Calu3 (cell line): ENCODE measurements around the gene HSPB1. TPM values are rescaled to one million over a fixed set of nuclear protein-coding genes. Genes with fewer than 3 reads are reported as not detected.
"Not testable (repeated sequence)": the region's sequence is repeated elsewhere in the genome, so short reads cannot be mapped to it uniquely, and the experiment has no call there.

Experiments
- BruUV-seq: library from RNA; stranded (reverse); fragments of 400-500 nt; replicated peaks from 2 replicates; lab custom pipeline; 2021; lab: Mats Ljungman, UMichigan
- CTCF ChIA-PET: fragments of 300-600 bp; sonication (Branson Sonifier 250); formaldehyde crosslinking; loops from one replicate; lab custom pipeline; 2022; ENCODE audit warnings: antibody characterized with exemption; lab: Charles Lee
- DNase-seq: peaks from one replicate; pipeline ENCODE4 v3.0.0; 2022
- H3K27ac Mint-ChIP-seq: one replicate; pipeline ENCODE4 v1.8.0; 2022; ENCODE audit warnings: mixed read lengths; ENCODE audit not compliant: unreplicated experiment
- H3K27me3 Mint-ChIP-seq: one replicate; pipeline ENCODE4 v1.8.0; 2022; ENCODE audit warnings: mixed read lengths; ENCODE audit not compliant: unreplicated experiment
- H3K36me3 Mint-ChIP-seq: one replicate; pipeline ENCODE4 v1.8.0; 2022; ENCODE audit warnings: mild to moderate bottlenecking, moderate library complexity, mixed read lengths; ENCODE audit not compliant: insufficient read depth, unreplicated experiment
- H3K4me1 Mint-ChIP-seq: one replicate; pipeline ENCODE4 v1.8.0; 2022; ENCODE audit warnings: mild to moderate bottlenecking, low read depth, mixed read lengths; ENCODE audit not compliant: unreplicated experiment
- H3K4me3 Mint-ChIP-seq: one replicate; pipeline ENCODE4 v1.8.0; 2022; ENCODE audit warnings: mild to moderate bottlenecking, low read depth, moderate library complexity, mixed read lengths; ENCODE audit not compliant: unreplicated experiment
- H3K9me3 Mint-ChIP-seq: one replicate; pipeline ENCODE4 v1.8.0; 2022; ENCODE audit warnings: low read depth, mixed read lengths; ENCODE audit not compliant: unreplicated experiment
- intact Hi-C: fragments of 100-400 bp; cut with micrococcal nuclease; formaldehyde crosslinking; loops from one replicate; pipeline ENCODE4 v1.10.0; 2022; ENCODE audit not compliant: unreplicated experiment
- total RNA-seq: library from RNA; stranded (reverse); gene quantifications from 2 replicates; pipeline ENCODE4 v1.2.3, GENCODE V29; 2022
- TF ChIP-seq, protein P1 (sequence below): fragments of 200-600 bp; IDR thresholded peaks from one replicate; pipeline ENCODE4 v1.8.0; 2022; ENCODE audit warnings: antibody characterized with exemption; ENCODE audit not compliant: unreplicated experiment

Gene HSPB1
- total RNA-seq, 1 experiment from 2014 or later = 72.7 TPM

DNA sequence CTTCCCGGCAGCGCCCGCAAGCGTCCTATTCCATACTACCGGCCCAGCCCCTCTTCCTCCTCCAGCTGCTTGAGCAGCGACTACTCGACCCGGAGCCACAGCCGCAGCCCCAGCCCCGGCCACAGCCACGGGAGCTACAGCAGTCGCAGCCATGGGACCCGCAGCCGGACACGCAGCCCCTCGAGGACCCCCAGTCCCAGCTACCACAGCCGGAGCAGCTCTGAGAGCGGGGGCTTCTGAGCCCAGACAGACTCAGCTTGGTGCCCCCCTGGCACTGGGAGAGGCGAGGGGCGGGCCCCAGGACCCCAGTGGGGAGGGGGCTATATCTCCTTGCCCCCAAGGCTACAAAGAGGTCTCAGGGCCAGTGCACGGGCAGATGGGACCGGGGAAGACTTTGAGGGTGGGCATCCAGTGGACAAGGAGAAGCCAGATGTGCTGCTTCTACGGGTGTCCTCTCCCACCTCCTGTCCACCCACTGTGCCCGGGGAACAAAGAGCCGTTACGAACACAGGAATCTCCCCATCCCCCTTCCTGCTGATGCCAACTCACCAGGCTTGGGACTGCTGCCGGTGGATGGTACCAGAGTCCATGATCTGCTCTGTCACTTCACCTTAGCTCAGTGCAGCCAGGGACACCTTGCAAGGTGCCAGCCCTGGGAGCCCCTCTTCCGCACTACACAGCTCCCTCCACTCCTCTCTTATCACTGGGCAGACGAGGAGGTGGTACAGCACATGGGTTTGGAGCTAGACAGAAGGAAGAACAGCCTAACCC lies 16.7 kb upstream of the HSPB1 start:
- BruUV-seq = no TSS peak
- no peak for DNase-seq
- no peak overlapping the region for H3K27ac Mint-ChIP-seq
- CTCF ChIA-PET = no interaction called here
- peaks cover 52% of the 10 kb centered on the region for H3K27me3 Mint-ChIP-seq
- intact Hi-C loops = no loop called here
- H3K4me3 Mint-ChIP-seq = no peak overlapping the region
- TF ChIP-seq, protein P1, sequence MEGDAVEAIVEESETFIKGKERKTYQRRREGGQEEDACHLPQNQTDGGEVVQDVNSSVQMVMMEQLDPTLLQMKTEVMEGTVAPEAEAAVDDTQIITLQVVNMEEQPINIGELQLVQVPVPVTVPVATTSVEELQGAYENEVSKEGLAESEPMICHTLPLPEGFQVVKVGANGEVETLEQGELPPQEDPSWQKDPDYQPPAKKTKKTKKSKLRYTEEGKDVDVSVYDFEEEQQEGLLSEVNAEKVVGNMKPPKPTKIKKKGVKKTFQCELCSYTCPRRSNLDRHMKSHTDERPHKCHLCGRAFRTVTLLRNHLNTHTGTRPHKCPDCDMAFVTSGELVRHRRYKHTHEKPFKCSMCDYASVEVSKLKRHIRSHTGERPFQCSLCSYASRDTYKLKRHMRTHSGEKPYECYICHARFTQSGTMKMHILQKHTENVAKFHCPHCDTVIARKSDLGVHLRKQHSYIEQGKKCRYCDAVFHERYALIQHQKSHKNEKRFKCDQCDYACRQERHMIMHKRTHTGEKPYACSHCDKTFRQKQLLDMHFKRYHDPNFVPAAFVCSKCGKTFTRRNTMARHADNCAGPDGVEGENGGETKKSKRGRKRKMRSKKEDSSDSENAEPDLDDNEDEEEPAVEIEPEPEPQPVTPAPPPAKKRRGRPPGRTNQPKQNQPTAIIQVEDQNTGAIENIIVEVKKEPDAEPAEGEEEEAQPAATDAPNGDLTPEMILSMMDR = no peak
- no peaks in the 10 kb centered on the region for H3K36me3 Mint-ChIP-seq
- no peaks in the 10 kb centered on the region for H3K9me3 Mint-ChIP-seq
- peaks cover 7% of the 10 kb centered on the region for H3K4me1 Mint-ChIP-seq

DNA sequence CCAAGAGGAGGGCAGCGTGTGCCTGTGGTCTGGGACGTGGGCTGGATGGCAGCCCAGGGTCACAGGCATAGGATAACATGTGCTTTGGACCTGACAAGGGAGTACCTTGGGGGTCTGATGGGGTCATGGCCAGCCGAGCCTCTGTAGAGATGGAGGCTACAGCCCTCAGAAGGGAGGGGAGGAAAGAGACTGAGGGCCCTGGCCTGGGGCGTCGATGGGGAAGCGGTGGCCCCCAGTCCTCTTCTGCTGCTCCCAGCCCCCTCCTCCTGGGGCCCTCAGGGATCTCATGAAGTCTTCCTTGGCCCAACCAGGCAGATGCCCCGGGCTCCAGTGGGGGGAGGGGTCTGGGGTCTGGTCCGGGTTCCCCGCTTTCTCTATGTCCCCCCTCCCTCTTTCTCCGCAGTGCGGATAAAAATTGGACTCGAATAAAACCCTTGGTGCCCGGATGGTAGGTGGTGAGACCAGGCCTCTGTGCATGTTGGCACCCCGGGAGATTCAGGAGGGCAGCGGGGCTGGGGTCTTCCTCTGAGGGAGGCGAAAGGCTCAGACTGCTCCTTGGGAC lies 15.6 kb upstream of the HSPB1 start:
- H3K27me3 Mint-ChIP-seq = peaks cover 40% of the 10 kb centered on the region
- H3K27ac Mint-ChIP-seq = no peak overlapping the region
- H3K9me3 Mint-ChIP-seq = no peaks in the 10 kb centered on the region
- H3K4me3 Mint-ChIP-seq = no peak overlapping the region
- no peak for DNase-seq
- intact Hi-C loops = no loop called here
- peaks cover 11% of the 10 kb centered on the region for H3K4me1 Mint-ChIP-seq
- BruUV-seq = no TSS peak
- CTCF ChIA-PET = interaction anchor here (0.5 kb wide), 1 partner anchor 17 kb away, joined by 10 read pairs; no protein-coding TSS in a partner anchor
- TF ChIP-seq, protein P1 = no peak
- peaks cover 6% of the 10 kb centered on the region for H3K36me3 Mint-ChIP-seq

DNA sequence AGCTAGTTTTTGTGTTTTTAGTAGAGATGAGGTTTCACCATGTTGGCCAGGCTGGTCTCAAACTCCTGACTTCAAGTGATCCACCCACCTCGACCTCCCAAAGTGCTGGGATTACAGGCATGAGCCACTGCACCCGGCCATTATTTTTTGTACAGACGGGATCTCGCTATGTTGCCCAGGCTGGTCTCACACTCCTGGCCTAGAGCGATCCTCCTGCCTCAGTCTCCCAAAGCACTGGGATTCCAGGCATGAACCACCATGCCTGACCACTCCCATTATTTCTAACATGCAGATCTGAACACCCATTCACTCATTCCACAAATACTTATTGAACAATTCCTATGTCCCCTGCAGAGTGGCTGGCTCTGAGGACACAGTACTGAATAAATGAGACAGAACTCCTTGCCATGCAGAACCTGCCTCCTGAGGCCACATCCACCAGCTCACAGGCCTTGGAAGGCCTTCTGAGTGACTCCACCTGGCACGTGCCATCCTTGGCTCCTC lies 11.6 kb upstream of the HSPB1 start:
- peaks cover 22% of the 10 kb centered on the region for H3K4me1 Mint-ChIP-seq

DNA sequence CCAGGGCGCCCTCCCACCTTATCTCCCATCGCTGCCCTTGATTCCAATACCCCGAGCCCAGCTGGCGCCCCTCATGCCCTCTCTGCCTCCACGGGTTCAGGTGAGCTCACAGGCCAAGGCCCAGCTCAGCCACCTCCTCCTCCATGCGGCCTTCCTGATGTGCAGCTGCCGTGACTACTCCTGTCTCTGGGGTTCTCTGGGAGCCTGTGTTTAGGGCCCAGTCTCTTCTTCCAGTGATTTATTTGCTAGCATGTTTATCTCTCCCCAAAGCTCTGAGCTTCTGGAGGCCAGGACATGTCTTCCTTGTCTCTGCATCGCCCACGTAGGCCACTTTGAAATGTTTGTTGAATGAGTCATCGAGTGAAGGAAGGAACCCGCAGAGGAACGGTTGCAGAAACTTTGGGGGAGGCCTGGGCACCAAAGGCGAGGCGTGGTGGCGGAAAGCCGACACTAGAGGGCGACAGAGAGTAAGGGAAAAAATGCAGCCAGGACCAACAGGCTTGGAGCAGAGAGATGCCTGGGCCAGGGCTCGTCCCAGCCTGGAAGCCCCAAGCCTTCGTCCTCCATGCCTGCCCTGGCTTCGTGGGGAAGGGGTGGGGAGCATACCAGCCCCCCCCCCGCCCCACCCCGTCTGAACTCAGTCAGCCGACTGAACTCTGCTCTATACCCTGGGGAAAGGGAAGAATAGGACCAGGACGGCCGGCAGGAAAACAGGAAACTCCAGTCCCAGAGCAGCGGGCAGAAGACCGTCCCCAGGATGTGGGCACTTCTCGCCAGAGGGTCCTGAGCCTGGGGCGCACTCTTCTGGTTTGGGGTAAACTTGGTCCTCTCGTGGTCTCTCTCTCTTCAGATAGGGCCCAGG lies 10.9 kb upstream of the HSPB1 start:
- Mint-ChIP-seq H3K4me1 (peaks cover 22% of the 10 kb centered on the region), H3K9me3 (no peaks in the 10 kb centered on the region), H3K27me3 (no peaks in the 10 kb centered on the region), H3K36me3 (peaks cover 29% of the 10 kb centered on the region), H3K27ac (peak overlapping the region; percentile 83), H3K4me3 (peak overlapping the region; percentile 48)
- peak; percentile 93 for DNase-seq
- CTCF ChIA-PET = interaction anchor here (0.5 to 2.0 kb wide), 8 partner anchors 9 to 140 kb away, joined by 3 to 26 read pairs (median 6); no protein-coding TSS in a partner anchor
- intact Hi-C loops = loop anchor here (1.0 kb wide), 1 partner anchor 23 kb away; no protein-coding TSS in a partner anchor
- TF ChIP-seq, protein P1 = peak; percentile 78
- no TSS peak for BruUV-seq

More for the DNA sequence above, 11.6 kb upstream of the HSPB1 start:
- H3K4me3 Mint-ChIP-seq = peak overlapping the region; percentile 48
- not testable (repeated sequence) for H3K27me3 Mint-ChIP-seq, H3K9me3 Mint-ChIP-seq, BruUV-seq, DNase-seq
- intact Hi-C loops = loop anchor here (1.0 kb wide), 1 partner anchor 23 kb away; no protein-coding TSS in a partner anchor
- peak overlapping the region; percentile 83 for H3K27ac Mint-ChIP-seq
- H3K36me3 Mint-ChIP-seq = peaks cover 29% of the 10 kb centered on the region
- CTCF ChIA-PET = interaction anchor here (0.5 to 2.0 kb wide), 5 partner anchors 23 to 139 kb away, joined by 4 to 26 read pairs (median 10); no protein-coding TSS in a partner anchor
